GM06990 (cell line): ENCODE measurements around the gene APPL2.

Source experiments
- DNase-seq: peaks from one replicate; pipeline ENCODE4 v3.0.0-alpha.2; 2011; ENCODE audit not compliant: insufficient read length; ENCODE audit errors: extremely low read depth
- H3K27me3 ChIP-seq: replicated peaks from 2 replicates; pipeline ENCODE4 v1.6.0; 2011; ENCODE audit warnings: low read length; ENCODE audit not compliant: control insufficient read depth, insufficient read depth
- H3K36me3 ChIP-seq: 2 replicates; pipeline ENCODE4 v1.5.1; 2011; ENCODE audit warnings: low read length; ENCODE audit not compliant: control insufficient read depth, insufficient read depth
- H3K4me3 ChIP-seq: replicated peaks from 2 replicates; pipeline ENCODE4 v1.5.1; 2011; ENCODE audit warnings: low read depth, mild to moderate bottlenecking, control low read depth, low read length
- TF ChIP-seq, protein P1 (sequence below): IDR thresholded peaks from 2 replicates; pipeline ENCODE4 v1.5.1; 2011; ENCODE audit warnings: low read length, control low read depth, mild to moderate bottlenecking, inconsistent platforms; ENCODE audit not compliant: insufficient read depth, poor library complexity, severe bottlenecking

Gene APPL2

DNA sequence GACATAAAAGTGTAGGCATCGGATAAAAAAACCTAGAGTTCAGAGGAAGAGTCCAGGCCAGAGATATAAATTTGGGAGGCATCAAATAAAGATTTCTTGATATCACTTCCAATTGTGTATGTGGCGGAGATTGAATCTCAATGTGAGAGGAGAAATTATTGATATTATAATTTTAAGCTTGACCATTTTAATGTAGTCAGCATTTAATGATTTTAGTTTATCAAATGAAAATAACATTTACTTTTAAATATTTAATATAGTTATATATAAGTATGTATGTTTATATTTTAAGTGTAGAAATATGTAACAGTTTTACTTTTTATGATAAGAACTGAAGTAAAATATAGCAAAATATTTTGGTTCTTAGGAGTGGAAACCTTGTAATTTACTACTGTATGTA, 79.7 kb downstream of the APPL2 start:
- H3K36me3 ChIP-seq: peaks cover 4% of the 10 kb centered on the region
- TF ChIP-seq, protein P1, sequence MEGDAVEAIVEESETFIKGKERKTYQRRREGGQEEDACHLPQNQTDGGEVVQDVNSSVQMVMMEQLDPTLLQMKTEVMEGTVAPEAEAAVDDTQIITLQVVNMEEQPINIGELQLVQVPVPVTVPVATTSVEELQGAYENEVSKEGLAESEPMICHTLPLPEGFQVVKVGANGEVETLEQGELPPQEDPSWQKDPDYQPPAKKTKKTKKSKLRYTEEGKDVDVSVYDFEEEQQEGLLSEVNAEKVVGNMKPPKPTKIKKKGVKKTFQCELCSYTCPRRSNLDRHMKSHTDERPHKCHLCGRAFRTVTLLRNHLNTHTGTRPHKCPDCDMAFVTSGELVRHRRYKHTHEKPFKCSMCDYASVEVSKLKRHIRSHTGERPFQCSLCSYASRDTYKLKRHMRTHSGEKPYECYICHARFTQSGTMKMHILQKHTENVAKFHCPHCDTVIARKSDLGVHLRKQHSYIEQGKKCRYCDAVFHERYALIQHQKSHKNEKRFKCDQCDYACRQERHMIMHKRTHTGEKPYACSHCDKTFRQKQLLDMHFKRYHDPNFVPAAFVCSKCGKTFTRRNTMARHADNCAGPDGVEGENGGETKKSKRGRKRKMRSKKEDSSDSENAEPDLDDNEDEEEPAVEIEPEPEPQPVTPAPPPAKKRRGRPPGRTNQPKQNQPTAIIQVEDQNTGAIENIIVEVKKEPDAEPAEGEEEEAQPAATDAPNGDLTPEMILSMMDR: no peak
- DNase-seq: no peak
- no peaks in the 10 kb centered on the region for H3K27me3 ChIP-seq
- H3K4me3 ChIP-seq: no peak overlapping the region

DNA sequence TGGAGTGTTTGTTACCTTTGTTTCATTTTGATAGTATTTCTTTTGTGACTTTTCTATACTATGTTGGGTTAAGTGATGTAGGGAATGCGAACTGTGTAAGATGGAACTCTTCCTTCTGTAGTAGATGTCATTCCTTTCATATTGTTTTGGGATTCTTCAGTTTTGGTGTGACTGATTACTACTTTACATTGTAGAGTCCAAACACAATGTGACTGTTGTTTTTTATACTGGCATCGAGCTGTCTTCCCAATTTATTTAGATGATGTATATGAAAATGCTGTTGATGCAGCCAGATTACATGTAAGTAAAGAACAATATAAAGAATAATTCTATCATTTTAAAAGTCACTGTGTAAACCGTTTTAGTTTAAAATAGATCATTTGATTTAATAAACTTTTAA, 93.7 kb downstream of the APPL2 start:
- Histone ChIP-seq H3K36me3 (peaks cover 2% of the 10 kb centered on the region; the same call in 1 of the 2 replicates), H3K4me3 (no peak overlapping the region), H3K27me3 (no peaks in the 10 kb centered on the region)
- no peak for DNase-seq
- TF ChIP-seq, protein P1: no peak

DNA sequence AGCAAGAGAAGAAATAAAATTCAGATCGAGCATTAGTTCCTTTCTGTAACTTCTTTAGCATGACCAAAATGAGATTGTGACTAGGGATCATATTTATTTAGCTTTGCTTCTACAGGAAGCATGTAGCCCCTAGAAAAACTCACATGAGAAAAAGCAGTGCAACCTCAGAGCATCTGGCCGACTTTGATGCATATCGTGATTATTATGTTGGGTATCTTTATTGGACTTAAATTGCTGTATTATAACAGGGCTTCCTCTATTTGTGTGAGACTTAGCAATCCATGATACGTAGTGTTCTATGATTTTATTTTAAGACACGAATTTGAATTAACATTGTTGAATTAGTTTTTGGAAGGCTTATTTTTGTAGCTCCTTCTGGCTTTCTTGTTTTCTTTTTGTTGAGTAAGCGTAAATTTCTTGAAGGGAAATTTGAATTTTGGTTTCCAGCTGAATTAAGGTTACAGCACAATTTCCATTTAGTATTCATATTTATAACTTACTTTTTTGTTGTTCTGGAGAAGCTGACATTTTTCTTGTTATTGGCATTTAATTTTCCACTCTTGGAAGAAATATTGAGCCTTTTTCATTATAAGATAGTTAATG, 94.6 kb downstream of the APPL2 start:
- Histone ChIP-seq H3K27me3 (no peaks in the 10 kb centered on the region), H3K36me3 (peaks cover 5% of the 10 kb centered on the region; the same call in 1 of the 2 replicates), H3K4me3 (no peak overlapping the region)
- DNase-seq: no peak
- TF ChIP-seq, protein P1: no peak

DNA sequence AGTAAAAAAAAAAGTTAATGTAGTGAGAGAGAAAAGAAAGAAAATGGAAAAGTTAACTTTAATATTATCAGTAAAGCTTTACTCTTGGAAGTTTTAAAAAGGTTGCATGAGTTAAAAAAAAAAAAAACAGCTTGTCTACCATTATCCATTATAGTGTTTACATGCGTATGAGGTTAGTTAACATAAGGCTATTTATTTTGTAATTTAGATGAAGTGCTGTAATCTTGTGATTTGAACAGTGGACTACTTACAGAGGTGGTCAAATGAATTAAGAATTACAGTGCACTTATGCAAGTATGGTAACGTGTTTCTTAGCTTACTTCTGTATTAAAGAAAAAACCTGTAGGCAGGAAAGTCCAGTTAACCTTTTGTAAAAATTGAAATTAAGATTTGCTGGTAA, 97.7 kb downstream of the APPL2 start:
- Histone ChIP-seq H3K36me3 (peaks cover 6% of the 10 kb centered on the region), H3K27me3 (no peaks in the 10 kb centered on the region), H3K4me3 (no peak overlapping the region)
- no peak for DNase-seq
- TF ChIP-seq, protein P1: no peak
